Mesodermal cell (in vitro differentiated cells): Measurements from ENCODE around the gene SLC9C1. TPM values are rescaled to one million over a fixed set of nuclear protein-coding genes. Genes with fewer than 3 reads are reported as not detected.

Experiments
- H3K27ac ChIP-seq: 2 replicates; pipeline ENCODE4 v1.7.0; 2013; ENCODE audit warnings: mild to moderate bottlenecking, low read depth, low read length, moderate library complexity; ENCODE audit not compliant: severe bottlenecking
- H3K36me3 ChIP-seq: 2 replicates; pipeline ENCODE4 v1.7.1; 2013; ENCODE audit warnings: mild to moderate bottlenecking, low read length, moderate library complexity; ENCODE audit not compliant: control insufficient read depth, insufficient read depth
- H3K4me1 ChIP-seq: one replicate; pipeline ENCODE4 v1.7.1; 2013; ENCODE audit warnings: mild to moderate bottlenecking, low read length; ENCODE audit not compliant: insufficient read depth, control insufficient read depth, poor library complexity, severe bottlenecking
- H3K4me3 ChIP-seq: 2 replicates; pipeline ENCODE4 v1.7.0; 2013; ENCODE audit warnings: low read length, control low read depth, mild to moderate bottlenecking; ENCODE audit not compliant: insufficient read depth, poor library complexity, severe bottlenecking; ENCODE audit errors: extremely low read depth
- H3K9me3 ChIP-seq: 2 replicates; pipeline ENCODE4 v1.7.1; 2013; ENCODE audit warnings: mild to moderate bottlenecking, low read length, moderate library complexity; ENCODE audit not compliant: control insufficient read depth
- WGBS, 2 experiments: methylation state at CpG; one replicate each; pipeline ENCODE4 v1.1.5; 2013; ENCODE audit warnings: missing lambda C conversion rate in 2 of 2; ENCODE audit not compliant: insufficient coverage in 2 of 2; 5-methylcytosine and 5-hydroxymethylcytosine counted together
- polyA plus RNA-seq, 2 experiments: library from polyadenylated mRNA; stranded (reverse); fragments of 50-300 nt; gene quantifications; one replicate each; pipeline ENCODE4 v1.2.3, GENCODE V29; 2013

SLC9C1 gene
- not detected for polyA plus RNA-seq (2013, experiment 1 of 2)
- polyA plus RNA-seq (2013, experiment 2 of 2) = not detected

GRCh38 chr3:112293368-112294321 lies at the start of gene SLC9C1:
TSS of gene SLC9C1 (minus strand) at chr3:112294216. CDS start at chr3:112286791, 7,425 bp downstream.
- Histone ChIP-seq H3K9me3 (peaks cover 5% of the 10 kb centered on the region), H3K27ac (peak within 1 kb of the TSS; percentile 88), H3K4me3 (peak within 1 kb of the TSS; percentile 20), H3K36me3 (no peaks in the 10 kb centered on the region), H3K4me1 (peaks cover 8% of the 10 kb centered on the region)
- WGBS, 2 experiments = 23 to 30% methylated on average over 7 to 10 of the region's 15 CpGs

GRCh38 chr3:112341386-112341785 lies 47.4 kb upstream of the SLC9C1 start:
- Histone ChIP-seq H3K27ac (no peak overlapping the region), H3K4me3 (no peak overlapping the region), H3K36me3 (peaks cover 2% of the 10 kb centered on the region), H3K4me1 (no peaks in the 10 kb centered on the region), H3K9me3 (no peaks in the 10 kb centered on the region)
- 80% methylated on average over 1 of the region's 2 CpGs; no CpG with 5 or more reads in 1 of the 2 experiments for WGBS, 2 experiments

- no peaks in the 10 kb centered on the region for H3K36me3 ChIP-seq
- no peak overlapping the region for H3K4me3 ChIP-seq
- WGBS, 2 experiments = 100% methylated on average over 1 of the region's 2 CpGs; no CpG with 5 or more reads in 1 of the 2 experiments
- no peaks in the 10 kb centered on the region for H3K9me3 ChIP-seq
- no peaks in the 10 kb centered on the region for H3K4me1 ChIP-seq
- no peak overlapping the region for H3K27ac ChIP-seq
Observed at GRCh38 chr3:112339609-112340008, 45.6 kb upstream of the SLC9C1 start.

DNA sequence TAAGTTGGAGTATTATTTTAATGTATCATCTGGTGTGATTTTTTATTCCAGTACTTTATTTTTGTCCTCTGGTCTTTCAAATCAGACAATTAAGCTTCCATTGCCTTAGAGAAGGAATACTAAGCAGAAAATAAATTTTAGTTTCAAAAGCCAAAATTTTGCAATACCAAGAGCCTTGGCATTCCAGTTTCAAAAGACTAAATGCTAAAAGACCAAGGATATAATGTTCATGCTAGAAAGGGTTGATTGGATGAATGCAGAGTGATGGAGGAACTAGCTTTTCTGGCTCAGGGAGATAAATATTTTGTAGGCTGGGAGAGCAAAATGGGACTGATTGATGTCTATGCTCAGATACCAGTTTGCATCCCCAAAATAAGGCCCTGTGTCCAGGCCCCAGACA lies 45.1 kb upstream of the SLC9C1 start:
- Histone ChIP-seq H3K9me3 (no peaks in the 10 kb centered on the region), H3K4me3 (no peak overlapping the region), H3K27ac (no peak overlapping the region), H3K4me1 (no peaks in the 10 kb centered on the region), H3K36me3 (no peaks in the 10 kb centered on the region)

- no CpG with 5 or more reads among the region's 2 CpGs for WGBS, 2 experiments
- Histone ChIP-seq H3K4me3 (no peak overlapping the region), H3K27ac (no peak overlapping the region), H3K36me3 (no peaks in the 10 kb centered on the region), H3K9me3 (no peaks in the 10 kb centered on the region), H3K4me1 (no peaks in the 10 kb centered on the region)
Observed at GRCh38 chr3:112338727-112339056, 44.7 kb upstream of the SLC9C1 start.

DNA sequence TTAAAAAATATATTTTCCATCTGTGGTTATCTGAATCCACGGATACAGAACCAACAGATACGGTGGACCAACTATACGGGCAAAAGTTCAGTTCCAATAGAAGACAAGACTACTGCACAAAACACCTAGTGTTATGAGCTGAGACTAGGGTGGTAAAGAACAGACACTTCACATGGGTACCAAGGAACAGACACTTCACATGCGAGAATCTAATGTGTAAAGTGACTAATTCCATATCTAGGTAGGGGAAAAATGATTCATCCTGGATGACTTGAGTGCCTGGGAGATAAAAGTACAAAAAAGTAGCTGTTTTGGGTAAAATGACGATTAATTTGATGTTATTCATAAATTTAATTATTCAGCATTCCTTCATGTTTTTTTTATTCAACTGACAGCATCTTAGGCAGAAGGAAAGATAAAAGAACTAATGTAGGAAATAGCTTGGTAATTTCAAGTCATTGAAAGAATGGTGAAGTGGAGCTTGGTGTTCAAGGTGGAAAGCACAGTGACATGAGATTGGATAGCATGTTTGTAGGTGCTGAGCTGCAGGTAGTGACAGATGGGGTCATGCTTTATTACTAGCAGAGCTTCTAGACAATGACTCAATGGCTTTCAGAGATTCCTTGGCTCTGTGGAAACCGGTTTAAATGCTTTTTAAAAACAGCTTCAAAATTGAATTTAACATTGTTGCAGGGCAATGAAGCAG lies 44.2 kb upstream of the SLC9C1 start:
- H3K27ac ChIP-seq = no peak overlapping the region
- no peaks in the 10 kb centered on the region for H3K9me3 ChIP-seq
- H3K4me3 ChIP-seq = no peak overlapping the region
- H3K4me1 ChIP-seq = no peaks in the 10 kb centered on the region
- WGBS, 2 experiments = 71 to 90% methylated on average over 1 to 3 of the region's 6 CpGs
- H3K36me3 ChIP-seq = no peaks in the 10 kb centered on the region

GRCh38 chr3:112335434-112335781 lies 41.4 kb upstream of the SLC9C1 start:
- H3K36me3 ChIP-seq = no peaks in the 10 kb centered on the region
- no peak overlapping the region for H3K27ac ChIP-seq
- no CpG with 5 or more reads among the region's 2 CpGs for WGBS, 2 experiments

GRCh38 chr3:112334691-112335433 lies 40.8 kb upstream of the SLC9C1 start:
- H3K4me1 ChIP-seq = no peaks in the 10 kb centered on the region
- 33% methylated on average over 1 of the region's 6 CpGs; no CpG with 5 or more reads in 1 of the 2 experiments for WGBS, 2 experiments
- H3K36me3 ChIP-seq = no peaks in the 10 kb centered on the region
- no peaks in the 10 kb centered on the region for H3K9me3 ChIP-seq
- H3K27ac ChIP-seq = no peak overlapping the region
- H3K4me3 ChIP-seq = peak overlapping the region; percentile 57

More at GRCh38 chr3:112335434-112335781, 41.4 kb upstream of the SLC9C1 start:
- Histone ChIP-seq H3K4me1 (no peaks in the 10 kb centered on the region), H3K9me3 (no peaks in the 10 kb centered on the region), H3K4me3 (no peak overlapping the region)

- no peaks in the 10 kb centered on the region for H3K9me3 ChIP-seq
- H3K4me3 ChIP-seq = peak overlapping the region; percentile 57
- WGBS, 2 experiments = 0 to 1% methylated on average over 7 to 13 of the region's 23 CpGs
- H3K4me1 ChIP-seq = no peaks in the 10 kb centered on the region
- H3K27ac ChIP-seq = peak overlapping the region; percentile 74
- H3K36me3 ChIP-seq = no peaks in the 10 kb centered on the region
Observed at GRCh38 chr3:112333381-112334317, 39.6 kb upstream of the SLC9C1 start.

- Histone ChIP-seq H3K4me1 (no peaks in the 10 kb centered on the region), H3K36me3 (no peaks in the 10 kb centered on the region), H3K27ac (peak within 1 kb of the TSS; percentile 74), H3K4me3 (peak within 1 kb of the TSS; percentile 57), H3K9me3 (no peaks in the 10 kb centered on the region)
- 0 to 1% methylated on average over 10 to 24 of the region's 28 CpGs for WGBS, 2 experiments
Observed at GRCh38 chr3:112333002-112333380, 39.0 kb upstream of the SLC9C1 start, which contains the start of gene CD200. TSS of gene CD200 (plus strand) at chr3:112333156. CDS start at chr3:112333213, 57 bp downstream.
